CMK (cell line): ENCODE measurements around the gene SCGN.
A peak's percentile ranks its signal among the peaks of the same experiment; 100 is the strongest.

Source experiments
- DNase-seq: peaks from one replicate; pipeline ENCODE4 v3.0.0-alpha.2; 2010; ENCODE audit warnings: low read depth

The SCGN gene

GRCh38 chr6:25640891-25641290 is 11.1 kb upstream of the SCGN start:
- no peak for DNase-seq

DNA sequence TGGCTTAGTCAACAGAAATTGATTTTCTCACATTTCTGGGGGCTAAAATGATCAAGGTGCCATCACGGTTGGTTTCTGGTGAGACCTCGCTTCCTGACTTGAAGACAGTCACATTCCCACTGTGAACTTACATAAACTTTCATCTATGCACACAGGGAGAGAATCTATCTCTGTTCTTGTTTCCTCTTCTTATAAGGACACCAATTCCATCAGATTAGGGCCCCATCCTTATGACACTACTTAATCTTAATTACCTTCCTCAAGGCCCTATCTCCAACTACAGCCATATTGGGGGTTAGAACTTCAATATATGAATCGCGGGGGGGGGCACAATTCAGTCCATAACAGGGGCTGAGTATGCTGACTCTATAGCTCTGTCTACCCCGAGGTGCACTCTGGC is 10.6 kb upstream of the SCGN start:
- peak; percentile 64 for DNase-seq

DNA sequence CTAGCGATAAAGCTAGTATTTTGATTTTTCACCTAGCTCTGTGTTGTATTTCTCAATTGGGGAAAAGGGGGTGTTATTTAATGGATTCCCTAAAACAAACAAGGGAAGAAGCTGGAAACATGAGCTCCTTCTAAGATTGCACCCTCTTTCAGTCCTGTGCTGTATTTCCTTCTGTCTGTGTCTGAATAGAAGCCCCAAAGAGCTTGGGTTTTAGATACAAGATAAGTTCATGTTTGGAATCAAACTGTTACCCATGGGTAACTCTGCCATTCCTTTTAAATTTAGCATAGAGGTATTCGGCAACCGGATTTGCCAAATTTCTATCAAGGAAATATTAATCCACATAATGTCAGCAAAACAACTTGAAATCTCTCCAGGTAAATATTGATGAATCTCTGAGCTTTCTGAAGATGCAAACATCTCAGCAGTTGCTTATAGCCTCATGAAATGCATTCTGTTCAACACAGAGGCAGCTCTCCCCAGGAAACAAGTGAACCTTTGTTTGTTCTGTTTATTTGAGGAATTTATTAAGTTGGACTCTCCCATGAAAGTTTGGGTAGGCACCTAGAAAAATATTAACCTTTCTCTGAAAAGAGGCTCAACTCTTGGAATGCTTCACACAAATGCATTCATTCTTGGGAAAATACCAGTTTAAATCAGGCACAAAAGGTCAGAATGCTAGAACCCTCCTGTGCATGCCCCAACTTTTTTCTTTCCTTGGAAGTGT is 9.9 kb upstream of the SCGN start:
- DNase-seq, result no peak

DNA sequence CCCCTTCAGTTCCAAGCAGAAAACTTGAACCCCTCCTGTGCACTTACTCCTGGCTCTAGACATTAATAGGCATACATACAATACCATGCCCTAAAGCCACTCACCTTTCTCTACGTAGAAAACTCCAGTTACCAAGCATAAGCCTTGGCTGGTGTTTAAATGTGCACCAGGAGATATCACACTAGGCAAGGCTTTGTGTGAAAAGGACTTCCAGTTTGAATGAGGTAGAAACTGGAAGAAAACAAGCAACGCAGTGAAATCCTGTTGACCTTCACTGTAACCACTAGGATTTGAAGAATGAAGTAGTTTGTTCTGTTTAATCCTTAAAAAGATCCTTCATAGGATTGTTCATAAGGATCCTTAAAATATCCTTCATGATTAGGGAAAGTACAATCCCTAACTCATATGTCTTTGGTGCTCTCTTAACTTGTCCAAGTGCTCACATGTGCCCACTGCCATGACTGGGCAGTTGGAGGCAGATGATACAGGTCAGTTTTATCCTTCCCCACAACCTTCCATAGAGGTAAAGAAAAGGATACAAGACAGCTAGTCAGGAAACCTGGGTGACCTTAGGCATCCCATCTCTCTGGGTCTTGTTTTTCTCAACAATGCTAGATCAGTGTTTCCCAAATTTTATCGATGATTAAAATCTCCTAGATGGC is 9.2 kb upstream of the SCGN start:
- DNase-seq, result no peak

DNA sequence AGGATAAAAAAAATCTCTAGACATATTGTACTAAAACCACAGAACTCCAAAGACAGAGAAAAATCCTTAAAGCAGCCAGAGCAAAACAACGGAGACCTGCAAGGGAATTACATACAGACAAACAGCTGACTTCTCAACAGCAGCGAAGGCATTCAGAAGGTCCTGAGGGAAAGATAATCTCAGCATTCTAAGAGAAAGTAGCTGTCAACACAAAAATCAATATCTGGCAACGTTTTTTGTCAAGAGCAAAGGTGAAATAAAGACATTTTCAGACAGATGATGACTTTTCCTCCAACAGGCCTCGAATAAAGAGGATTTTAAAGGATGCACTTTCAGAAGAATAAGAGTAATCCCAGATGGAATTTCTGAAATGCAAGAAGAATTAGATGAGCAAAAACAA is 6.1 kb upstream of the SCGN start:
- no peak for DNase-seq

- DNase-seq, result no peak
These were observed 2.4 kb upstream of the SCGN start for GRCh38 chr6:25649611-25650010.

DNA sequence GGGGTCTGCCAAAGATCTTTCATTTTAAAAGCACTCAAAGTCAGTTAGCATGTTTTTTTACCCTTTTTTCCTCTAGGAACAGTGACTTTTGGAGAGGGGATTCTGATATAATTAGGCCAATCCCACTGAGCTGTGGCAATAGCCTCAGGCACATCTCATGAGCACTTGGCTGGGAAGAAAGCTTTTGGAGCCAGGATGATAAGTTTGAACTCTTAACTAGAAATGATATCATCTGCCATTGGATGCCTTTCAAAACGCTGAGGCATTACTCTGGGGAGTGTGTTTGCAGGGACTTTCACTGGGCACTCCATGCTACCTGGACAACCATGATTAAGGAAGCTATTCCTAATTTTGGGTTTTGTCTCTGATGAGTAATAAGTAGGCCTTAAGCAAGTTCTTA is 3.7 kb downstream of the SCGN start:
- no peak for DNase-seq

- DNase-seq, result no peak
These were observed 7.8 kb downstream of the SCGN start for GRCh38 chr6:25659633-25660368.

GRCh38 chr6:25660512-25660911 is 8.5 kb downstream of the SCGN start:
- DNase-seq, result no peak

GRCh38 chr6:25661129-25661779 is 9.2 kb downstream of the SCGN start:
- DNase-seq, result no peak

DNA sequence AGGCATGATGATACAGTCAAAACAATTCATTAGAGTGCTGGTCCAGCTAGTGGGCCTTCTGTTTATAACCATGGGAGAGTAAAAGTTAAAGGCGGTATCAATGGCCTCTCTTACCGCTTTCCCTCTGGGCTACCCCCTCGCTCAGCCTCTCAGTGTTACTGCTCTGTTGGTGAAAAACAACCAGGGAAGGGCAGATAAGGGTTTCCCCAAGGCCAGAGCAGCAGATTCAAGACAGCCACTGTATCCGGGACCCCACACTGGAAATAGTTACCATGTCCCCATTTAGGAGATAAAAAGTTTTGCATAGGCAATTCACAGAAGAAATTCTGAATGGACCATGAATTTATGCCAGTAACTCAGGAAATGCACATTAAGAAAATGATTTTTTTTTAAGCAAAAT is 13.4 kb downstream of the SCGN start:
- DNase-seq, result peak; percentile 58

DNA sequence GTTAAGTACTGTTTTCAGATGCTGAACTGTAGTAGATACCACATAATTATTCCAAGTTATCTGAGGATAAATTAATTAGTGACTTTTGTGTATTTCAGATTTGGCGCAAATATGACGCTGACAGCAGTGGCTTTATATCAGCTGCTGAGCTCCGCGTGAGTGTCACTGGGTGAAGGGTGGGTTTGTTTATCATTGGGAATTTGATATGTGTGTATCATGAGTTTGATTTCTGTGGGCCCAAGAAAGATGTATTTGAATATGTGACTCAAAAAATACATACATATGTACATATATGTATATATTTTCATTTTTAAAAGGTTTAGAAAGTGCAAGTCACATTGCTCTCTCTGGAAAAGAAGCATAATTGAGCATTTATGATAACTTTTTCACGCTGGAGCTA is 17.4 kb downstream of the SCGN start:
- no peak for DNase-seq

GRCh38 chr6:25670208-25670607 is 18.2 kb downstream of the SCGN start:
- no peak for DNase-seq

- DNase-seq, result no peak
These were observed 18.9 kb downstream of the SCGN start for GRCh38 chr6:25670793-25671513.

GRCh38 chr6:25671652-25672051 is 19.6 kb downstream of the SCGN start:
- DNase-seq, result no peak

DNA sequence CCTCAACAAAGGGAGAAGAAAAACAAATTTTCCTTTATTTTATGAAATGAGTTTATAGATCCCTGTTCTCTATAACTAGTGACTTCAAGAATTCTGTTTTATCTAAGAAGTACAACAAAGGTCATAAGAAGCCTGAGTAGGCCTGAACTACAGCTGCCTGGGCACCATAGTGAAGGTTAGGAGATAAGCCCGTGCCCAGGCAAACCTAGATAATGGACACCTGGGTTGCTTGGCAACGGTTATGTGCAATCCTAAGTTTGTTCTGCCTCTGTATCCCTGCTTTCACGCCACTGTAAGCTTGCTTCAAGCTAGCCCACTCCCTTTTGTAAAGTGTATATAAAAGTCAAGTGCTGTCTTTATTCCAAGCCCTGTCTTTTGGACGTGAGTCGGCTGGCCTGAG is 23.2 kb downstream of the SCGN start:
- DNase-seq, result no peak

DNA sequence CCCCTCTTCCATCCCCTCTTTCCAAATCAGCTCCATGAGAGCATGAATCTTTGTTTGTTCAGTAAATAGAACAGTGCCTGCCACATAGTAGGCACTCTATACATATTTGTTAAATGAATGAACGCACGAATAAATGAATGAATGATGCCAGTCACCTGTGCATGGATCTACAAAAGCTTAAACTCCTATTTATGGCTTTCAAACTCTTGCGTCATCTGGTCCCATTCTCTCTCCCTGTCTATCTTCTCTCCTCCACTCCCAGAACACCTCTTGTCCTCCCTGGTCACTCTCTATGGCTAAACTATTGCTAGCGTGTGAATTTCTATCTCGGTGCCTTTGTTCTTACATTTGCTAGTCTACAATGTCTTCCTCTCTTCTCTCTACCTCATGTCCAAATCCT is 24.8 kb downstream of the SCGN start:
- no peak for DNase-seq

DNA sequence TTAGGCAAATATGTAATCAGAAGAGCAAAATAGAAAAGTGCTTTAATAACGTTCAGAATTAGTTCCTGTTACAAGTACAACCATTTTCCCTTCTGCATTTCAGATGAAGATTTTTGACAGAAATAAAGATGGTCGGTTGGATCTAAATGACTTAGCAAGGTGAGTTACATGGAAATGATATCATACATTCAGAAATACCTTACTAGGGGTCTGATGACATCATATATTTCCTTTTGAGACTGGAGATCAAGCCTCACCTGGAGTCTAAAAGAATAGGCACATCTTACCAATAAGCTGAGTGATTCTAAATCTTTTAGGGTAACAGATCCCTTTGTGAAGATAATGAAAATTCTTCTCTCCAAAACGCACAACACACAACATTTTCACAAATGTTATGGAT is 29.8 kb downstream of the SCGN start:
- DNase-seq, result no peak

GRCh38 chr6:25682324-25682723 is 30.3 kb downstream of the SCGN start:
- no peak for DNase-seq

DNA sequence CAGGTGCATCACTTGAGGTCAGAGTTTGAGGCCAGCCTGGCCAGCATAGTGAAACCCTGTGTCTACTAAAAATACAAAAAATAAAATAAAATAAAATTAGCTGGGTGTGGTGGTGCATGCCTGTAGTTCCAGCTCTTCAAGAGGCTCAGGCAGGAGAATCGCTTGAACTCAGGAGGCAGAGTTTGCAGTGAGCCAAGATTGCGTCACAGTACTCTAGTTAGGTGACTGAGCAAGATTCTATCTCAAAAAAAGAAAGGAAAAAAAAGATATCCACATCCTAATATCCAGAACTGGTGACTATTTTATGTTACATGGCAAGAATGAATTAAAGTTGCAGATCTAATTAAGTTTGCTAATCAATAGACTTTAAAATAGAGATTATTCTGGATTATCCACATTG is 32.5 kb downstream of the SCGN start:
- no peak for DNase-seq

- DNase-seq, result no peak
These were observed 33.2 kb downstream of the SCGN start for GRCh38 chr6:25685251-25685650.

GRCh38 chr6:25685896-25686295 is 33.9 kb downstream of the SCGN start:
- no peak for DNase-seq
